ENCODE results near the gene WWC2.

GRCh38 chr4:183356173-183356830 lies 257.2 kb downstream of the WWC2 start:
- TF ChIP-seq CTCF (IDR thresholded peaks at IDR 0.05) (no peak), KAT7 (CRISPR knock-in tag; IDR thresholded peaks at IDR 0.05; ENCODE audit: borderline replicate concordance) (no peak), CBFB (CRISPR knock-in tag; IDR thresholded peaks at IDR 0.05; ENCODE audit: low read depth) (no peak), CREM (CRISPR knock-in tag; IDR thresholded peaks at IDR 0.05) (no peak), IRF2 (CRISPR knock-in tag; IDR thresholded peaks at IDR 0.05; ENCODE audit: borderline replicate concordance, low read depth) (no peak)
